Coronary artery (tissue), 2 donors: ENCODE results near the gene CNNM2.
"Not testable (repeated sequence)": the region's sequence is repeated elsewhere in the genome, so short reads cannot be mapped to it uniquely, and the experiment has no call there.

Experiments
- DNase-seq: peaks from one replicate; pipeline ENCODE4 v3.0.0-alpha.2; 2017; ENCODE audit warnings: low spot score
- H3K27ac ChIP-seq, 2 donors: fragments of 200-600 bp; sonication (generic); one replicate each; pipeline ENCODE4 v1.5.1; 2016 to 2019
- H3K4me3 ChIP-seq: fragments of 200-600 bp; sonication (generic); 2 replicates; pipeline ENCODE4 v1.5.1; 2016; ENCODE audit warnings: mild to moderate bottlenecking, moderate library complexity
- TF ChIP-seq, protein P1 (sequence below): fragments of 200-600 bp; sonication (generic); IDR thresholded peaks from one replicate; pipeline ENCODE4 v1.5.1; 2019; ENCODE audit warnings: antibody characterized with exemption

Gene CNNM2

DNA sequence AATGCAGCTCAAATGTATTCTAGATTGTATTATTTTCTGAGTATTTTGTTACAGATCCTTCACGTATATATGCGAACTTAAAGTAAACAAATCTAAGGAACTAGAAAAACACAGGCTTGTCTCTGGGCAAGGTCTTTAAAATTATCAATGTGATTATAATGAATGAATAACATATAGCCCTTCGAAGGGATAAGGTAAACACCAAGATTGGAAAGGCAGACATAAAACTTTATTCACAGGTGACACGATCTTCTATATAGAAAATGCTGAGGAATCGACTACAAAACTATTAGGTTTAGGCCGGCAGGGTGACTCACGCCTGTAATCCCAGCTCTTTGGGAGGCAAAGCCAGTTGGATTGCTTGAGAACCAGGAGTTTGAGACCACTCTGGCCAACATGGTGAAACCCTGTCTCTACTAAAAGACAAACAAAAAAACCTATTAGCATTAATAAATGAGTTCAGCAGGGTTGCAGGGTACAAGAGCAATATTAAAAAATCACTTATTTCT lies 80.4 kb downstream of the CNNM2 start:
- no peak for DNase-seq
- H3K27ac ChIP-seq = no peak overlapping the region
- TF ChIP-seq, protein P1, sequence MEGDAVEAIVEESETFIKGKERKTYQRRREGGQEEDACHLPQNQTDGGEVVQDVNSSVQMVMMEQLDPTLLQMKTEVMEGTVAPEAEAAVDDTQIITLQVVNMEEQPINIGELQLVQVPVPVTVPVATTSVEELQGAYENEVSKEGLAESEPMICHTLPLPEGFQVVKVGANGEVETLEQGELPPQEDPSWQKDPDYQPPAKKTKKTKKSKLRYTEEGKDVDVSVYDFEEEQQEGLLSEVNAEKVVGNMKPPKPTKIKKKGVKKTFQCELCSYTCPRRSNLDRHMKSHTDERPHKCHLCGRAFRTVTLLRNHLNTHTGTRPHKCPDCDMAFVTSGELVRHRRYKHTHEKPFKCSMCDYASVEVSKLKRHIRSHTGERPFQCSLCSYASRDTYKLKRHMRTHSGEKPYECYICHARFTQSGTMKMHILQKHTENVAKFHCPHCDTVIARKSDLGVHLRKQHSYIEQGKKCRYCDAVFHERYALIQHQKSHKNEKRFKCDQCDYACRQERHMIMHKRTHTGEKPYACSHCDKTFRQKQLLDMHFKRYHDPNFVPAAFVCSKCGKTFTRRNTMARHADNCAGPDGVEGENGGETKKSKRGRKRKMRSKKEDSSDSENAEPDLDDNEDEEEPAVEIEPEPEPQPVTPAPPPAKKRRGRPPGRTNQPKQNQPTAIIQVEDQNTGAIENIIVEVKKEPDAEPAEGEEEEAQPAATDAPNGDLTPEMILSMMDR = no peak
- H3K4me3 ChIP-seq = no peak overlapping the region

DNA sequence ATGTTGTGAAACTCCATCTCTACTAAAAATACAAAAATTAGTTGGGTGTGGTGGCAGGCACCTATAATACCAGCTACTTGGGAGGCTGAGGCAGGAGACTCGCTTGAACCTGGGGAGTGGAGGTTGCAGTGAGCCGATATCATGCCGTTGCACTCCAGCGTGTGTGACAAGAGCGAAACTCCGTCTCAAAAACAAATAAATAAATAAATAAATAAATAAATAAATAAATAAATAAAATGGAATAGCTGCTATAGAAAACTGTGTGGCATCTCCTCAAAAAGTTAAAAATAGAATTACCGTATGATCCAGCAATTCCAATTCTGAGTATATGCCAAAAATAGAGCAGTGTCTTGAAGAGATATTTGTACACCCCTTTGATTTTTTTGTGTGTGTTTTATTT lies 82.0 kb downstream of the CNNM2 start:
- not testable (repeated sequence) for H3K27ac ChIP-seq, H3K4me3 ChIP-seq

DNA sequence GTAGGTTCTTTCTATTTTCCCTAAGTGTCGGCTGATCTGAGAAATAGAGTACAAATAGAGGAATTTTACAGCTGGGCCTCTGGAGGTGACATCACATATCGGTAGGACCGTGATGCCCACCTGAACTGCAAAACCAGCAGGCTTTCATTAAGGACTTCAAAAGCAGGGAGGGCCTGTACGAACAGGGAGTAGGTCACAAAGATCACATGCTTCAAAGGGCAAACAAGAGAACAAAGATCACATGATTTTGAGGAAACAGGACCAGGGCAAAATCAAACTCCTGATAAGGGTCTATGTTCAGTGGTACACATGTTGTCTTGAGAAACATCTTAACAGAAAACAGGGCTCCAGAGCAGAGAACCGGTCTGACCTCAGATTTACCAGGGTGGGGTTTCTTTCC lies 88.9 kb downstream of the CNNM2 start:
- TF ChIP-seq, protein P1 = no peak
- H3K4me3 ChIP-seq = no peak overlapping the region
- no peak for DNase-seq
- H3K27ac ChIP-seq = no peak overlapping the region

More for the DNA sequence above, 82.0 kb downstream of the CNNM2 start:
- DNase-seq = not testable (repeated sequence)

DNA sequence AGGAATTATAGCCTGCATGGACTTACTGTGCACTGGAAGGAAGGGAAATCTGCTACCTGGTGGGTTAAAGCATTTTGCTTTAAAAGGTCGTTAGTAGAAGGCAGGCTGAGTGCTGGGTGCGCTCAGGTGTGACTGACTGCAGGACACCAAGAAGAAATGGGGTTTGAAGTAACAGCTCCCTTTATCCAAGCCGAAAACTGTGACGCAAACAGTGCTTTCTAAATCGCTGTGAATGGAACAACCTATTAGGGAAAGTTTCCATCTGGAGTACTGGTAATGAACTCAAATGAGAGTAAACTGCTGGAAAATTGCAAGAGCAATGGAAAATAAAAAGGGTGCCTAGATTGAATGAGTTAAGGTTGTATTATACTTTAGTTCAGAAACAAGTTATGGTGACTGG lies 95.3 kb downstream of the CNNM2 start:
- DNase-seq = no peak
- H3K4me3 ChIP-seq = no peak overlapping the region
- TF ChIP-seq, protein P1 = no peak
- H3K27ac ChIP-seq = no peak overlapping the region

DNA sequence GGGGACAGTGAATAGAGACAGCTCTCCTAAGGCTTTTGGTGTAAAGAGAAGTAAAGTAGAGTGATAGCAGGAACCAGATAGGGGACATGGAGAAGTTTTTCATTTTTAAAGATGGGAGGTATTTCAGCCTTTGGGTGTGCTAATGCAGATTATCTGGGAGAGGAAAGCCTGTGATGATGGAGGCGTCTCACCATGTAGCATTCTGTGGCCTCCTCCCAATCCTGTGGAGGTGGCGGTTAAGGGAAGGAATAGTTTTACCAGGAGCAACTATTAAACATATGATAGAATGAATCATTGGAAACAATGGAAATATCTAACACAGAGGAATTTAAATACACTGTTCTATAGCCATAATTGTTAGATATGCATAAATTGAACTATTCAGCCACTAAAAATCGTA lies 101.3 kb downstream of the CNNM2 start:
- no peak overlapping the region for H3K4me3 ChIP-seq

DNA sequence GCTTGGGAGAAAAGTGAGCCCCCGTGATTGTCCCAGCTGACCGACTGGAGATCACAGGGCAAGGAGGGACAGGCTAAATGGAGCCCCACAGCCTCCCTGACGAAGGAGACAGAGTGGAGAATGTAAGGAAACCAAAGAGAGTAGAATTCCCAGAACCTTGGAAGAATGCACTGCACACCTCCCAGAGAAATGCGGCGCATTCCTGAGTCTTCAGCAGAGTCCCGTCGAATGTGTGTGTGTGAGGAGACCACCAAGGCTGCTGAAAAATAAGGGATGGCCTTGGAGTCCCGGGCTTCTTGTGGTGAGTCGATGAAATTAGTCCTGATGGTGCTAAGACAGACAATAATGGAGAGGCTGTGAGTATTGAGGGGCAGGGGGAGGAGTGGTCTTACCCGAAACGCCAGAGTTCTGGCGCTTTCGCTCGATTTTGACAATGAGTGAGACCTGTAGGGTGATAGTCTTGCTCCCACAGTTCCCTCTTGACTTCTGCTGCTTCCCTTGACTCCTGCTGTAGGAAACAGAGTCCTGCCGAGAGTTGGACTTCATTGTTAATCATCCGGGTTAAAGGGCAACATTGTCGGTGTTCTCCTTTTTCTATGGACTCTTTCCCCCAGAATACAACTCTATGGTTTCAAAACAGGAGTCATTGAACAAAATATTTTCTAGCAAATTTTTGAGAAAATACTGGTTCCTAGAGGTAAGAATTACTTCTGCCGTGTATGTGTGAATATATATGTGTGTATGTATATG lies 103.2 kb downstream of the CNNM2 start:
- peak overlapping the region; percentile 58 to 66 for H3K27ac ChIP-seq
- H3K4me3 ChIP-seq = no peak overlapping the region
- no peak for DNase-seq
- TF ChIP-seq, protein P1 = no peak

More for the DNA sequence above, 101.3 kb downstream of the CNNM2 start:
- no peak overlapping the region for H3K27ac ChIP-seq
- DNase-seq = no peak
- TF ChIP-seq, protein P1 = no peak

DNA sequence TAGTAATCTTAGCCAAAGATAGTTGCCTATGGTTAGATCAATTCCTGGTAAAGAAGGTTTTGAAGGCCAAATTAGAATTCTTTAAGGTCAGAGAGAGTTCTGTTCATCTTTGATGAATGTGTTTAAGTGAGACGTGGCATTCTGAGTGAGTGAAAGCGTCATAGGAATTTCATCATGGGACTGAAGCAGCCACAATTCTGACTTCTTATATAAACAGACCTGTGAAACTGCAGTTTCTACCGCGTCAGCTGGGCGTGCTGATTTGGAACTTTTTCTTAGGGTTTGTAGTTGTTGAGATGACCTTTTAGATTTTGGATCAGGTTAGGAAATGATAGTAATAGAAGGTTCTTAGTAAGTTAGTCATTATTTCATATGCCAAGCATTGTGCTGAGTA lies 103.8 kb downstream of the CNNM2 start:
- TF ChIP-seq, protein P1 = no peak
- DNase-seq = no peak
- no peak overlapping the region for H3K4me3 ChIP-seq
- H3K27ac ChIP-seq = peak overlapping the region; percentile 58 to 66
